SK-N-SH treated with all-trans-retinoic acid at 6 μM for 48 hours (cell line): ENCODE data around the gene FRAS1.

ENCODE experiments used
- ATAC-seq: fragments of 200-7000 bp; cut with Tn5 transposase; 3 replicates; pipeline ENCODE4 v1.9.1; 2020; ENCODE audit warnings: mild to moderate bottlenecking, moderate library complexity
- BACH2 ChIP-seq: fragments of 250-450 bp; sonication (Bioruptor Pico); IDR thresholded peaks from 2 replicates; pipeline ENCODE4 v1.9.0; 2021; ENCODE audit warnings: mild to moderate bottlenecking, borderline replicate concordance
- CREB5 ChIP-seq: fragments of 250-450 bp; sonication (Bioruptor Pico); IDR thresholded peaks from 2 replicates; pipeline ENCODE4 v1.5.1; 2020; ENCODE audit warnings: low read depth, mild to moderate bottlenecking, moderate library complexity
- CSDC2 ChIP-seq: fragments of 250-450 bp; sonication (Bioruptor Pico); IDR thresholded peaks from 2 replicates; pipeline ENCODE4 v1.5.0; 2020; ENCODE audit warnings: mild to moderate bottlenecking, moderate library complexity
- CSRNP3 ChIP-seq: fragments of 250-450 bp; sonication (Bioruptor Pico); IDR thresholded peaks from 2 replicates; pipeline ENCODE4 v1.5.1; 2021; ENCODE audit warnings: mild to moderate bottlenecking, moderate library complexity
- ESRRG ChIP-seq: fragments of 250-450 bp; sonication (Bioruptor Pico); IDR thresholded peaks from 2 replicates; pipeline ENCODE4 v1.6.1; 2021; ENCODE audit warnings: mild to moderate bottlenecking
- ISL1 ChIP-seq: fragments of 250-450 bp; sonication (Bioruptor Pico); IDR thresholded peaks from 2 replicates; pipeline ENCODE4 v2.1.2; 2022; ENCODE audit warnings: mild to moderate bottlenecking, moderate library complexity
- OSR1 ChIP-seq: fragments of 250-450 bp; sonication (Bioruptor Pico); IDR thresholded peaks from 2 replicates; pipeline ENCODE4 v1.8.0; 2022; ENCODE audit warnings: moderate library complexity, mild to moderate bottlenecking, inconsistent platforms
- POU6F1 ChIP-seq: fragments of 250-450 bp; sonication (Bioruptor Pico); IDR thresholded peaks from 2 replicates; pipeline ENCODE4 v1.8.0; 2021; ENCODE audit warnings: low read depth, mild to moderate bottlenecking, moderate library complexity, borderline replicate concordance
- PPARA ChIP-seq: fragments of 250-450 bp; sonication (Bioruptor Pico); IDR thresholded peaks from 2 replicates; pipeline ENCODE4 v1.5.0; 2020; ENCODE audit warnings: mild to moderate bottlenecking, borderline replicate concordance
- RARB ChIP-seq: fragments of 250-450 bp; sonication (Bioruptor Pico); IDR thresholded peaks from 2 replicates; pipeline ENCODE4 v1.8.0; 2021; ENCODE audit warnings: mild to moderate bottlenecking, moderate library complexity
- TOX ChIP-seq: fragments of 250-450 bp; sonication (Bioruptor Pico); IDR thresholded peaks from 2 replicates; pipeline ENCODE4 v1.8.0; 2021; ENCODE audit warnings: mild to moderate bottlenecking, moderate library complexity, borderline replicate concordance
- TSHZ2 ChIP-seq: fragments of 250-450 bp; sonication (Bioruptor Pico); IDR thresholded peaks from 2 replicates; pipeline ENCODE4 v1.5.0; 2020; ENCODE audit warnings: mild to moderate bottlenecking, moderate library complexity
- ZC3H10 ChIP-seq: fragments of 250-450 bp; sonication (Bioruptor Pico); IDR thresholded peaks from 2 replicates; pipeline ENCODE4 v1.5.1; 2021; ENCODE audit warnings: mild to moderate bottlenecking, moderate library complexity
- ZFP3 ChIP-seq: fragments of 250-450 bp; sonication (Bioruptor Pico); IDR thresholded peaks from 2 replicates; pipeline ENCODE4 v1.5.0; 2020; ENCODE audit warnings: mild to moderate bottlenecking, moderate library complexity
- ZNF70 ChIP-seq: fragments of 450-650 bp; formaldehyde crosslinking; IDR thresholded peaks from 2 replicates; pipeline ENCODE4 v1.5.0; 2020; ENCODE audit warnings: mild to moderate bottlenecking, moderate library complexity
- ZNF8 ChIP-seq: fragments of 450-650 bp; formaldehyde crosslinking; IDR thresholded peaks from 2 replicates; pipeline ENCODE4 v1.5.0; 2020; ENCODE audit warnings: mild to moderate bottlenecking, moderate library complexity

The FRAS1 gene

GRCh38 chr4:78565971-78566372 lies 508.8 kb downstream of the FRAS1 start:
- no peak for TF ChIP-seq ZNF70
- no peak for TF ChIP-seq ESRRG
- TF ChIP-seq CSDC2 (CRISPR knock-in tag), result 0 out of 2 replicates have a peak, but pooled peaks have one; percentile 15
- TF ChIP-seq ZC3H10 (CRISPR knock-in tag), result no peak
- no peak for TF ChIP-seq BACH2
- no peak for TF ChIP-seq ZNF8 (CRISPR knock-in tag)
- TF ChIP-seq ISL1 (CRISPR knock-in tag), result peak; percentile 43; the same call in 1 of the 2 replicates
- peak; percentile 31 for ATAC-seq

- peak; percentile 16; the same call in 1 of the 3 replicates for ATAC-seq
- TF ChIP-seq ISL1 (CRISPR knock-in tag) (peak; percentile 15; the same call in 1 of the 2 replicates), TOX (CRISPR knock-in tag) (no peak)
These were observed 509.8 kb downstream of the FRAS1 start for GRCh38 chr4:78566834-78567499.

GRCh38 chr4:78567500-78568060 lies 510.5 kb downstream of the FRAS1 start:
- peak; percentile 36; the same call in 1 of the 2 replicates for TF ChIP-seq ISL1 (CRISPR knock-in tag)
- no peak for TF ChIP-seq OSR1 (CRISPR knock-in tag)
- ATAC-seq, result no peak

- TF ChIP-seq POU6F1 (CRISPR knock-in tag), result 0 out of 2 replicates have a peak, but pooled peaks have one; percentile 58
- no peak for TF ChIP-seq TSHZ2 (CRISPR knock-in tag)
- TF ChIP-seq, all 23 proteins: peak for 1
- ATAC-seq, result peak; percentile 14; the same call in 2 of the 3 replicates
These were observed 511.6 kb downstream of the FRAS1 start for GRCh38 chr4:78568640-78569305.

- peak; percentile 86 for ATAC-seq
- peak; percentile 44; the same call in 1 of the 2 replicates for TF ChIP-seq CREB5 (CRISPR knock-in tag)
- TF ChIP-seq BACH2, result no peak
These were observed 512.2 kb downstream of the FRAS1 start for GRCh38 chr4:78569306-78569821.

- no peak for TF ChIP-seq RARB
- TF ChIP-seq ZFP3 (CRISPR knock-in tag), result no peak
- TF ChIP-seq TOX (CRISPR knock-in tag), result no peak
- no peak for TF ChIP-seq PPARA
- TF ChIP-seq POU6F1 (CRISPR knock-in tag), result no peak
- TF ChIP-seq CSRNP3 (CRISPR knock-in tag), result no peak
- TF ChIP-seq CREB5 (CRISPR knock-in tag), result no peak
- TF ChIP-seq OSR1 (CRISPR knock-in tag), result no peak
- no peak for TF ChIP-seq BACH2
- TF ChIP-seq CSDC2 (CRISPR knock-in tag), result no peak
- TF ChIP-seq ZNF8 (CRISPR knock-in tag), result no peak
- no peak for ATAC-seq
These were observed 513.0 kb downstream of the FRAS1 start for GRCh38 chr4:78570117-78570516.
